GM12891 (cell line): ENCODE data around the gene CREB3L2.

ENCODE experiments used
- POLR2A ChIP-seq: IDR thresholded peaks from 2 replicates; pipeline ENCODE4 v1.6.1; 2011; ENCODE audit warnings: low read depth, low read length, control low read depth
- POLR2AphosphoS5 ChIP-seq: IDR thresholded peaks from 2 replicates; pipeline ENCODE4 v1.6.1; 2011; ENCODE audit warnings: low read depth, low read length, control low read depth
- SPI1 ChIP-seq: IDR thresholded peaks from 2 replicates; pipeline ENCODE4 v1.6.1; 2011; ENCODE audit warnings: low read depth, low read length, control low read depth
- TAF1 ChIP-seq: IDR thresholded peaks from 2 replicates; pipeline ENCODE4 v1.6.1; 2011; ENCODE audit warnings: low read depth, low read length, control low read depth

DNA sequence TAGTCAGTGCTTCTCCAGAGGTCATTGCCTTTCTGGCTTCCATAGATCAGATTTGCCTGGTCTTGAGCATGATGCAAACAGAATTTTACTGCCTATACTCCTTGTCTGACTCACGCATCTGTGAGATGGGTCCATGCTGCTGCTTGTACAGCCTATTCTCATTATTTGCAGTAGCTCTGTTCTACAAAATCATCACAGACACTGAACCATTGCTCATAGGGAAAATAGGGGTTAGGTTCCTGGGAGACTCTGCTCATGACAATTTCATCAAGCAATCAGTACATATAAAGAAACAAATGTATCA, 7.4 kb upstream of the CREB3L2 start:
- no peak for TF ChIP-seq POLR2AphosphoS5
- no peak for TF ChIP-seq SPI1
- TF ChIP-seq POLR2A = no peak
- TF ChIP-seq TAF1 = no peak
